ENCODE results near the gene EYS. TPM values are rescaled to one million over a fixed set of nuclear protein-coding genes. Genes with fewer than 3 reads are reported as not detected.
A peak's percentile ranks its signal among the peaks of the same experiment; 100 is the strongest.

Gene EYS
- total and polyA plus RNA-seq, 2 of the 13 experiments (the other 11 are each of a cell fraction or from before 2014, with no cell fraction given) = 0.04 to 0.07 TPM

GRCh38 chr6:63805808-63806572, 1901.0 kb downstream of the EYS start (continued):
- TF ChIP-seq FOXM1 (CRISPR knock-in tag; IDR thresholded peaks at IDR 0.05) = no peak
- peak; percentile 83 for TF ChIP-seq RERE (CRISPR knock-in tag; IDR thresholded peaks at IDR 0.05; ENCODE audit: low read depth)
- no peak for TF ChIP-seq ZNF557 (CRISPR knock-in tag; IDR thresholded peaks at IDR 0.05)
- peak; percentile 78 for TF ChIP-seq JUND (CRISPR knock-in tag; IDR thresholded peaks at IDR 0.05)
- 0 out of 2 replicates have a peak, but pooled peaks have one; percentile 44 for TF ChIP-seq ZKSCAN8 (CRISPR knock-in tag; IDR thresholded peaks at IDR 0.05; ENCODE audit: borderline replicate concordance)
- TF ChIP-seq ZNF30 (CRISPR knock-in tag; IDR thresholded peaks at IDR 0.05) = no peak
- no peak for TF ChIP-seq ZNF256 (CRISPR knock-in tag; conservative IDR thresholded peaks at IDR 0.05)
- no peak for TF ChIP-seq SP5 (CRISPR knock-in tag; IDR thresholded peaks at IDR 0.05; ENCODE audit: borderline replicate concordance, low read depth)
- TF ChIP-seq ELF4 (CRISPR knock-in tag; IDR thresholded peaks at IDR 0.05; ENCODE audit: borderline replicate concordance) = no peak
- TF ChIP-seq ELF3 (CRISPR knock-in tag; IDR thresholded peaks at IDR 0.05) = peak; percentile 84
- peak; percentile 36; the same call in 1 of the 2 replicates for TF ChIP-seq RCOR2 (CRISPR knock-in tag; IDR thresholded peaks at IDR 0.05)
- TF ChIP-seq TRIM24 (CRISPR knock-in tag; IDR thresholded peaks at IDR 0.05) = no peak
- no peak for TF ChIP-seq ZNF629 (CRISPR knock-in tag; conservative IDR thresholded peaks at IDR 0.05)
- no peak for TF ChIP-seq PBX2 (CRISPR knock-in tag; IDR thresholded peaks at IDR 0.05)
- no peak for TF ChIP-seq U2AF2 (IDR thresholded peaks at IDR 0.05; ENCODE audit: low read depth, low read length)
- TF ChIP-seq, protein P1, sequence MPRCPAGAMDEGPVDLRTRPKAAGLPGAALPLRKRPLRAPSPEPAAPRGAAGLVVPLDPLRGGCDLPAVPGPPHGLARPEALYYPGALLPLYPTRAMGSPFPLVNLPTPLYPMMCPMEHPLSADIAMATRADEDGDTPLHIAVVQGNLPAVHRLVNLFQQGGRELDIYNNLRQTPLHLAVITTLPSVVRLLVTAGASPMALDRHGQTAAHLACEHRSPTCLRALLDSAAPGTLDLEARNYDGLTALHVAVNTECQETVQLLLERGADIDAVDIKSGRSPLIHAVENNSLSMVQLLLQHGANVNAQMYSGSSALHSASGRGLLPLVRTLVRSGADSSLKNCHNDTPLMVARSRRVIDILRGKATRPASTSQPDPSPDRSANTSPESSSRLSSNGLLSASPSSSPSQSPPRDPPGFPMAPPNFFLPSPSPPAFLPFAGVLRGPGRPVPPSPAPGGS (CRISPR knock-in tag; IDR thresholded peaks at IDR 0.05) = no peak
- peak; percentile 77; the same call in 1 of the 2 replicates for TF ChIP-seq SMAD3 (CRISPR knock-in tag; IDR thresholded peaks at IDR 0.05)
- peak; percentile 51; the same call in 1 of the 2 replicates for TF ChIP-seq ISL2 (CRISPR knock-in tag; IDR thresholded peaks at IDR 0.05)
- TF ChIP-seq CBFB (CRISPR knock-in tag; IDR thresholded peaks at IDR 0.05) = no peak
- TF ChIP-seq CHD2 (IDR thresholded peaks at IDR 0.05; ENCODE audit: low read depth, low read length) = no peak
- no peak; the same call in 1 of the 2 replicates for TF ChIP-seq ZNF878 (CRISPR knock-in tag; IDR thresholded peaks at IDR 0.05)
- TF ChIP-seq GABPA (IDR thresholded peaks at IDR 0.05; ENCODE audit: low read depth, low read length) = no peak
- peak; percentile 42; the same call in 1 of the 2 replicates for TF ChIP-seq GABPA (CRISPR knock-in tag; IDR thresholded peaks at IDR 0.05; ENCODE audit: low read depth)
- TF ChIP-seq PREB (CRISPR knock-in tag; IDR thresholded peaks at IDR 0.05) = no peak

All from HepG2 (cell line).